Measurements from ENCODE around the gene RABL3. TPM values are rescaled to one million over a fixed set of nuclear protein-coding genes. Genes with fewer than 3 reads are reported as not detected.

The RABL3 gene
- total and polyA plus RNA-seq, 2 of the 4 experiments (the other 2 are of a cell fraction) = 5.3 to 17.0 TPM

DNA sequence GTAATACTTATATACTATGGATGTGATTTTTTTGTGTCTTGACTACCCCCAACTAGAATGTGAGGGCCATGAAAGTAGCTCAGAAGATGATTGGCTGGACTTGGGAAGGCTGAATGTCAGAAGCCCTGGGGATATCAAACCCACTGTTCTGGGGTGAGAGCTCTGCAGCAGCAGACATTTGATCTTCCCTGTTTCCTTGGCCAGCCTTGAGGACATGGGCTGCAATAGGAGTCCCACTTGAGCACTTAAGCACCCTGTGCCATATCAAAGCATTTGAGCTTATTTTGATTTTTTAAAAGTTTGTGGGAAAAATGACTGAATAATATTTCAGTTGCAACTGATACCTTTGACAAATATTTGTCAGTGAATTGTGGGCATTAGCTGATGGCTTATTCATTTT lies 21.9 kb upstream of the RABL3 start:
- peaks cover 9% of the 10 kb centered on the region for H3K4me1 ChIP-seq (ENCODE audit: control insufficient read depth, insufficient read depth, low read length)
- peak overlapping the region; percentile 72 for H4K91ac ChIP-seq (ENCODE audit: insufficient read depth, low read depth, low read length)
- peak overlapping the region; percentile 66; the same call in 2 of the 3 replicates for H2BK15ac ChIP-seq (ENCODE audit: low read depth, low read length)
- no peaks in the 10 kb centered on the region for H3K9me3 ChIP-seq (ENCODE audit: control insufficient read depth, insufficient read depth, low read length)
- peak overlapping the region; percentile 47; the same call in 1 of the 2 replicates for H2BK20ac ChIP-seq (ENCODE audit: low read depth, low read length)
- ChIA-PET CTCF (interaction anchor here (1.4 kb wide), 1 partner anchor 196 kb away, joined by 3 read pairs; no protein-coding TSS in a partner anchor), POLR2A (ENCODE audit: unreplicated experiment) (no interaction called here)
- H4K5ac ChIP-seq (ENCODE audit: low read depth, low read length) = no peak overlapping the region
- in situ Hi-C loops (cut with MboI; ENCODE audit: low sequenced_read_pairs) = no loop called here
- H3K4ac ChIP-seq (ENCODE audit: low read depth, low read length) = peak overlapping the region; percentile 12; the same call in 1 of the 2 replicates
- no peak overlapping the region for H3K4me2 ChIP-seq (ENCODE audit: low read depth, low read length)
- H3K79me1 ChIP-seq (ENCODE audit: low read depth in 1 of 2, low read length in 2 of 2) = peaks cover 19 to 38% of the 10 kb centered on the region in 2 experiments
- no peak overlapping the region for H3K9ac ChIP-seq (ENCODE audit: low read depth, low read length)
- peaks cover 5% of the 10 kb centered on the region; the same call in 1 of the 2 replicates for H3K9me1 ChIP-seq (ENCODE audit: insufficient read depth, low read length)
- no TSS peak for BruUV-seq (replicated peaks)
- no peak overlapping the region for H3K56ac ChIP-seq (ENCODE audit: extremely low read depth, insufficient read depth, low read length)
- intact Hi-C loops (cut with micrococcal nuclease) = no loop called here
- H2AK9ac ChIP-seq (replicated peaks; ENCODE audit: low read depth, low read length, poor library complexity) = no peak overlapping the region
- H3K27me3 ChIP-seq (ENCODE audit: control insufficient read depth, insufficient read depth, low read length) = no peaks in the 10 kb centered on the region
- H2BK5ac ChIP-seq (ENCODE audit: low read depth, low read length, poor library complexity, severe bottlenecking) = peak overlapping the region; percentile 11
- ATAC-seq (ENCODE audit: low read depth) (no peak), DNase-seq (no peak)
- dilution Hi-C loops (cut with HindIII; ENCODE audit: low sequenced_read_pairs, unreplicated experiment) = no loop called here
- H2AFZ ChIP-seq (replicated peaks; ENCODE audit: low read length, poor library complexity) = no peak overlapping the region
- H3K14ac ChIP-seq (replicated peaks; ENCODE audit: low read depth, low read length) = peak overlapping the region; percentile 5; the same call in 1 of the 2 replicates
- 0 out of 2 replicates have a peak overlapping the region, but pooled peaks have one; percentile 41 for H3K27ac ChIP-seq (ENCODE audit: insufficient read depth, low read length)
- H2BK120ac ChIP-seq (ENCODE audit: low read depth, low read length) = 0 out of 2 replicates have a peak overlapping the region, but pooled peaks have one; percentile 33
- H3K18ac ChIP-seq (ENCODE audit: low read depth, low read length) = no peak overlapping the region
- no peak overlapping the region for H3K23ac ChIP-seq (ENCODE audit: low read depth, low read length)
- H3K4me3 ChIP-seq (ENCODE audit: insufficient read depth, low read depth, low read length) = no peak overlapping the region
- no peaks in the 10 kb centered on the region for H3K36me3 ChIP-seq (ENCODE audit: control insufficient read depth, insufficient read depth, low read length)
- H4K20me1 ChIP-seq (ENCODE audit: insufficient read depth, low read length) = no peaks in the 10 kb centered on the region
- peak overlapping the region; percentile 12 to 67; a peak in 1 of 4 replicates for H4K8ac ChIP-seq (ENCODE audit: low read depth in 2 of 2, low read length in 2 of 2)
- TF ChIP-seq MAZ (IDR thresholded peaks at IDR 0.05; ENCODE audit: borderline replicate concordance, low read depth, low read length) (no peak), RCOR1 (IDR thresholded peaks at IDR 0.05; ENCODE audit: insufficient replicate concordance, low read length) (no peak), POLR2A (IDR thresholded peaks at IDR 0.05; ENCODE audit: low read depth, low read length) (no peak), CHD1 (IDR thresholded peaks at IDR 0.05; ENCODE audit: low read depth, low read length) (no peak), RFX5 (IDR thresholded peaks at IDR 0.05; ENCODE audit: low read depth, low read length) (no peak), NFE2L2 (IDR thresholded peaks at IDR 0.05; ENCODE audit: low read depth, low read length) (no peak), MAFK (IDR thresholded peaks at IDR 0.05; ENCODE audit: low read depth, low read length) (no peak), FOS (IDR thresholded peaks at IDR 0.05; ENCODE audit: low read depth, low read length) (no peak), BHLHE40 (IDR thresholded peaks at IDR 0.05; ENCODE audit: low read depth, low read length) (no peak), CEBPB (IDR thresholded peaks at IDR 0.05; ENCODE audit: low read depth, low read length) (no peak), MXI1 (IDR thresholded peaks at IDR 0.05; ENCODE audit: borderline replicate concordance, low read depth, low read length) (no peak), SMC3 (IDR thresholded peaks at IDR 0.05; ENCODE audit: low read depth, low read length) (no peak), RAD21 (IDR thresholded peaks at IDR 0.05; ENCODE audit: low read length) (no peak)
- TF ChIP-seq, protein P1, sequence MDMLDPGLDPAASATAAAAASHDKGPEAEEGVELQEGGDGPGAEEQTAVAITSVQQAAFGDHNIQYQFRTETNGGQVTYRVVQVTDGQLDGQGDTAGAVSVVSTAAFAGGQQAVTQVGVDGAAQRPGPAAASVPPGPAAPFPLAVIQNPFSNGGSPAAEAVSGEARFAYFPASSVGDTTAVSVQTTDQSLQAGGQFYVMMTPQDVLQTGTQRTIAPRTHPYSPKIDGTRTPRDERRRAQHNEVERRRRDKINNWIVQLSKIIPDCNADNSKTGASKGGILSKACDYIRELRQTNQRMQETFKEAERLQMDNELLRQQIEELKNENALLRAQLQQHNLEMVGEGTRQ (IDR thresholded peaks at IDR 0.05; ENCODE audit: low read depth, low read length) = no peak
- TF ChIP-seq, protein P2, sequence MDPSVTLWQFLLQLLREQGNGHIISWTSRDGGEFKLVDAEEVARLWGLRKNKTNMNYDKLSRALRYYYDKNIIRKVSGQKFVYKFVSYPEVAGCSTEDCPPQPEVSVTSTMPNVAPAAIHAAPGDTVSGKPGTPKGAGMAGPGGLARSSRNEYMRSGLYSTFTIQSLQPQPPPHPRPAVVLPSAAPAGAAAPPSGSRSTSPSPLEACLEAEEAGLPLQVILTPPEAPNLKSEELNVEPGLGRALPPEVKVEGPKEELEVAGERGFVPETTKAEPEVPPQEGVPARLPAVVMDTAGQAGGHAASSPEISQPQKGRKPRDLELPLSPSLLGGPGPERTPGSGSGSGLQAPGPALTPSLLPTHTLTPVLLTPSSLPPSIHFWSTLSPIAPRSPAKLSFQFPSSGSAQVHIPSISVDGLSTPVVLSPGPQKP (IDR thresholded peaks at IDR 0.05; ENCODE audit: borderline replicate concordance, low read depth, low read length) = no peak
- TF ChIP-seq, protein P3, sequence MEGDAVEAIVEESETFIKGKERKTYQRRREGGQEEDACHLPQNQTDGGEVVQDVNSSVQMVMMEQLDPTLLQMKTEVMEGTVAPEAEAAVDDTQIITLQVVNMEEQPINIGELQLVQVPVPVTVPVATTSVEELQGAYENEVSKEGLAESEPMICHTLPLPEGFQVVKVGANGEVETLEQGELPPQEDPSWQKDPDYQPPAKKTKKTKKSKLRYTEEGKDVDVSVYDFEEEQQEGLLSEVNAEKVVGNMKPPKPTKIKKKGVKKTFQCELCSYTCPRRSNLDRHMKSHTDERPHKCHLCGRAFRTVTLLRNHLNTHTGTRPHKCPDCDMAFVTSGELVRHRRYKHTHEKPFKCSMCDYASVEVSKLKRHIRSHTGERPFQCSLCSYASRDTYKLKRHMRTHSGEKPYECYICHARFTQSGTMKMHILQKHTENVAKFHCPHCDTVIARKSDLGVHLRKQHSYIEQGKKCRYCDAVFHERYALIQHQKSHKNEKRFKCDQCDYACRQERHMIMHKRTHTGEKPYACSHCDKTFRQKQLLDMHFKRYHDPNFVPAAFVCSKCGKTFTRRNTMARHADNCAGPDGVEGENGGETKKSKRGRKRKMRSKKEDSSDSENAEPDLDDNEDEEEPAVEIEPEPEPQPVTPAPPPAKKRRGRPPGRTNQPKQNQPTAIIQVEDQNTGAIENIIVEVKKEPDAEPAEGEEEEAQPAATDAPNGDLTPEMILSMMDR (conservative IDR thresholded peaks at IDR 0.05; ENCODE audit: low read depth, low read length) = no peak
- peak overlapping the region; percentile 21; the same call in 1 of the 2 replicates for H2AK5ac ChIP-seq (ENCODE audit: low read depth, low read length)
